Muscle layer of colon (tissue), 2 donors: ENCODE data around the gene KCNN4.

Experiments
- H3K27ac ChIP-seq: one replicate; pipeline ENCODE4 v1.7.0; 2013; ENCODE audit warnings: low read depth, mild to moderate bottlenecking, low read length, moderate library complexity
- H3K27me3 ChIP-seq, 2 donors: one replicate each; pipeline ENCODE4 v1.7.0; 2013; ENCODE audit warnings: low read length in 2 of 2, mild to moderate bottlenecking in 2 of 2; ENCODE audit not compliant: insufficient read depth in 2 of 2, control insufficient read depth in 1 of 2
- H3K36me3 ChIP-seq: one replicate; pipeline ENCODE4 v1.7.0; 2013; ENCODE audit warnings: mild to moderate bottlenecking, low read length; ENCODE audit not compliant: insufficient read depth
- H3K4me1 ChIP-seq: one replicate; pipeline ENCODE4 v1.7.0; 2013; ENCODE audit warnings: mild to moderate bottlenecking, low read length; ENCODE audit not compliant: insufficient read depth
- H3K4me3 ChIP-seq, 2 donors: one replicate each; pipeline ENCODE4 v1.7.0; 2013; ENCODE audit warnings: low read length in 2 of 2, low read depth in 1 of 2, mild to moderate bottlenecking in 1 of 2, moderate library complexity in 1 of 2
- H3K9ac ChIP-seq: one replicate; pipeline ENCODE4 v1.7.0; 2013; ENCODE audit warnings: low read length
- H3K9me3 ChIP-seq: one replicate; pipeline ENCODE4 v1.7.0; 2013; ENCODE audit warnings: mild to moderate bottlenecking, low read length
- donor health status: abdominal sarcoma.
- donor health status: Adenocarcinoma of cecum.

Gene KCNN4

GRCh38 chr19:43798026-43798545 is 17.3 kb upstream of the KCNN4 start:
- no peaks in the 10 kb centered on the region for H3K36me3 ChIP-seq
- peaks cover 0 to 15% of the 10 kb centered on the region in 2 donors for H3K27me3 ChIP-seq
- H3K27ac ChIP-seq, result no peak overlapping the region
- no peaks in the 10 kb centered on the region for H3K9me3 ChIP-seq
- peak overlapping the region; percentile 39 to 50 for H3K4me3 ChIP-seq
- H3K9ac ChIP-seq, result no peak overlapping the region
- peaks cover 4% of the 10 kb centered on the region for H3K4me1 ChIP-seq

DNA sequence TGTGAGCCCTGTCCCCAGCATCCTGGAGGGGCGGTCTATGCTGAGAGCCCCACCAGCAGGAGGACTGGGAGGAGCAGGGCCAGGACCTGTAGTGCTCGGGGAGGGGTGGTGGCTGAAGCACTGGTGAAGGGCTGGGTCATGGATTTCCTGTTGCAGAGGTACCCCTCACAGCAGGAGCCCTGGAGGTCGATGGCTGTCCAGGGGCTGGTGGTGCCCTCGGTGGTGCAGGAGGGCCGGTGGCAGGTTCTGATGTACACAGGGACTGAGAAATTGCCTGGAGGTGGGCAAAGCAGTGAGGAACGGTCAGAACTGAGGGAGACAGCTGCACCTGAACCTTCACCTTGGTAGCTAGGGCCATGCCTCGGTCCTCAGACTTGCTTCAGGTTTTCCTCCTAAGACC is 16.8 kb upstream of the KCNN4 start:
- H3K9ac ChIP-seq, result no peak overlapping the region
- H3K4me1 ChIP-seq, result peaks cover 4% of the 10 kb centered on the region
- H3K4me3 ChIP-seq, result no peak overlapping the region
- H3K27me3 ChIP-seq, result peaks cover 0 to 20% of the 10 kb centered on the region in 2 donors
- no peaks in the 10 kb centered on the region for H3K9me3 ChIP-seq
- H3K36me3 ChIP-seq, result no peaks in the 10 kb centered on the region
- no peak overlapping the region for H3K27ac ChIP-seq

GRCh38 chr19:43797118-43797517 is 16.3 kb upstream of the KCNN4 start:
- H3K27ac ChIP-seq, result no peak overlapping the region
- H3K4me3 ChIP-seq, result no peak overlapping the region
- H3K4me1 ChIP-seq, result peaks cover 4% of the 10 kb centered on the region
- peaks cover 0 to 20% of the 10 kb centered on the region in 2 donors for H3K27me3 ChIP-seq
- H3K9ac ChIP-seq, result no peak overlapping the region
- no peaks in the 10 kb centered on the region for H3K9me3 ChIP-seq
- no peaks in the 10 kb centered on the region for H3K36me3 ChIP-seq

GRCh38 chr19:43790587-43790986 is 9.8 kb upstream of the KCNN4 start:
- Histone ChIP-seq H3K4me1 (no peaks in the 10 kb centered on the region), H3K9ac (no peak overlapping the region), H3K36me3 (no peaks in the 10 kb centered on the region), H3K9me3 (no peaks in the 10 kb centered on the region), H3K27ac (no peak overlapping the region), H3K27me3 (peaks cover 0 to 5% of the 10 kb centered on the region in 2 donors), H3K4me3 (no peak overlapping the region)

- H3K36me3 ChIP-seq, result no peaks in the 10 kb centered on the region
- H3K27ac ChIP-seq, result no peak overlapping the region
- H3K4me3 ChIP-seq, result no peak overlapping the region
- H3K9me3 ChIP-seq, result no peaks in the 10 kb centered on the region
- H3K4me1 ChIP-seq, result no peaks in the 10 kb centered on the region
- H3K9ac ChIP-seq, result no peak overlapping the region
- peaks cover 0 to 5% of the 10 kb centered on the region in 2 donors for H3K27me3 ChIP-seq
Measured at GRCh38 chr19:43789029-43789428, 8.3 kb upstream of the KCNN4 start.

DNA sequence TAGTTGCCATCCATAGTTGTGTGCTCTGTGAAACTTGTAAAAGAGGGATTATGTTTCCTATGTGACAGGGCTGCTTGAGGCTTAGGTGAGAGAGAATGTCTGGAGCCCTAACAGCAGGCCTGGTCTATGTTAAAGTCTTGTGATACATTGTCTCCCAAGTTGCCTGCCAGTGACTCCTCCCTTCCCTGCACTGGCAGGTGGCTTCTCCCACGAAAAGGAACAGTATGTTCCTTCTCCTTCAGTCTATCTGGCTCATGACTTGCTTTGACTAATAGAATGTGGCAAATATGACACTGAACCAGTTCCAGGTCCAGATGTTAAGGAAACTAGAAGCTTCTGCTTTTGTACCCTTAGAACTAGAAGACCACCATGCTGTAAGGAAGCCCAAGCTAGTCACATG is 5.9 kb upstream of the KCNN4 start:
- Histone ChIP-seq H3K4me3 (no peak overlapping the region), H3K27ac (no peak overlapping the region), H3K36me3 (no peaks in the 10 kb centered on the region), H3K9ac (no peak overlapping the region), H3K27me3 (no peaks in the 10 kb centered on the region), H3K9me3 (no peaks in the 10 kb centered on the region), H3K4me1 (no peaks in the 10 kb centered on the region)

GRCh38 chr19:43784981-43785808 is 4.4 kb upstream of the KCNN4 start:
- H3K4me1 ChIP-seq, result no peaks in the 10 kb centered on the region
- no peaks in the 10 kb centered on the region for H3K36me3 ChIP-seq
- H3K27ac ChIP-seq, result no peak overlapping the region
- no peak overlapping the region for H3K9ac ChIP-seq
- no peak overlapping the region for H3K4me3 ChIP-seq
- no peaks in the 10 kb centered on the region for H3K27me3 ChIP-seq
- no peaks in the 10 kb centered on the region for H3K9me3 ChIP-seq

- no peak overlapping the region for H3K4me3 ChIP-seq
- H3K27me3 ChIP-seq, result no peaks in the 10 kb centered on the region
- H3K36me3 ChIP-seq, result no peaks in the 10 kb centered on the region
- no peaks in the 10 kb centered on the region for H3K4me1 ChIP-seq
- no peak overlapping the region for H3K27ac ChIP-seq
- H3K9me3 ChIP-seq, result no peaks in the 10 kb centered on the region
- H3K9ac ChIP-seq, result no peak overlapping the region
Measured at GRCh38 chr19:43784241-43784980, 3.6 kb upstream of the KCNN4 start.

- Histone ChIP-seq H3K4me3 (no peak overlapping the region), H3K4me1 (no peaks in the 10 kb centered on the region), H3K9me3 (no peaks in the 10 kb centered on the region), H3K9ac (no peak overlapping the region), H3K27me3 (no peaks in the 10 kb centered on the region), H3K36me3 (no peaks in the 10 kb centered on the region), H3K27ac (no peak overlapping the region)
Measured at GRCh38 chr19:43783636-43784035, 2.9 kb upstream of the KCNN4 start.

DNA sequence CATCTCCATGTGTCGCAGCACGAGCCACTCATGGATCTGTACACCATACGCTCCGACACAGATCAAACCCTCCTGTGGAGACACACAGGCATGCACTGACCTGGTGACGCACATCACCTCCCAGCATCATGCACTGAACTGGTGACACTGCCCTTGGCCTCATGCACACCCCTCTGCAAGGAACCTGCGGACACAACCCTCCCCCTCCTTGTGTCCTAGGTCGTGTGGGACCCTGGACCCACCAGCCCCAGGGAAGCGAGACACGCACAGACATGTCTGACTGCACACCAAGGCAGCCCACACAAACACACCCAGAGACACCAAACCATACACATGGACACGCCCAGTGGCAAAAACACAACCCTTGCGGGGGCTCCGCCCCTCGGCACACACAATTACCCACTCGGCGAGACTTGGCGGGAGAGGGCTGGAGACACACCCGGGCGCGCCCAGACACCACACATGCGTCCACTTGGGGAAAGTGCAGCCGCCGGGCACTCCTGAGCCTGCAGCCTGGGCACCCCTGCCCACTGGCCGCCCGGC is 2.0 kb upstream of the KCNN4 start:
- no peak overlapping the region for H3K9ac ChIP-seq
- no peak overlapping the region for H3K4me3 ChIP-seq
- H3K27me3 ChIP-seq, result no peaks in the 10 kb centered on the region
- H3K27ac ChIP-seq, result no peak overlapping the region
- H3K9me3 ChIP-seq, result no peaks in the 10 kb centered on the region
- no peaks in the 10 kb centered on the region for H3K36me3 ChIP-seq
- H3K4me1 ChIP-seq, result no peaks in the 10 kb centered on the region

GRCh38 chr19:43782311-43782660 is 1.5 kb upstream of the KCNN4 start:
- Histone ChIP-seq H3K27me3 (no peaks in the 10 kb centered on the region), H3K4me1 (no peaks in the 10 kb centered on the region), H3K36me3 (no peaks in the 10 kb centered on the region), H3K9ac (no peak overlapping the region), H3K4me3 (no peak overlapping the region), H3K27ac (no peak overlapping the region), H3K9me3 (no peaks in the 10 kb centered on the region)
